Endothelial cell of umbilical vein (primary cell): ENCODE results near the gene PRKAG1. TPM values are rescaled to one million over a fixed set of nuclear protein-coding genes. Genes with fewer than 3 reads are reported as not detected.

Experiments
- Bru-seq: library from RNA; stranded (reverse); fragments of 400-500 nt; gene quantifications from one replicate; lab custom pipeline; 2021; lab: Mats Ljungman, UMichigan
- BruChase-seq, 2 experiments: library from RNA; stranded (reverse); fragments of 400-500 nt; gene quantifications; one replicate each; lab custom pipeline; 2021; lab: Mats Ljungman, UMichigan
- BruUV-seq: library from RNA; stranded (reverse); fragments of 400-500 nt; replicated peaks from 2 replicates; lab custom pipeline; 2021; lab: Mats Ljungman, UMichigan
- CTCF ChIA-PET: fragments of 300-600, 350-600 bp; sonication (Branson Sonifier 250); formaldehyde crosslinking; loops from one replicate; lab custom pipeline; 2021; ENCODE audit warnings: antibody characterized with exemption, inconsistent platforms; lab: Charles Lee
- POLR2A ChIA-PET: fragments of 300-600, 350-600 bp; sonication (Branson Sonifier 250); formaldehyde crosslinking; loops from one replicate; lab custom pipeline; 2021; ENCODE audit warnings: antibody characterized with exemption, inconsistent platforms; lab: Charles Lee
- DNase-seq: peaks from one replicate; pipeline ENCODE4 v3.0.0-alpha.2; 2011; ENCODE audit warnings: low read depth, low spot score
- FAIRE-seq: peaks from 2 replicates; lab custom pipeline; 2011; peaks lifted over from hg19 to GRCh38; lab: Jason Lieb, UNC
- H2AFZ ChIP-seq: 2 replicates; pipeline ENCODE4 v1.6.0; 2012; ENCODE audit warnings: low read depth, low read length, control low read depth, inconsistent platforms
- H3K27ac ChIP-seq: 2 replicates; pipeline ENCODE4 v1.5.1; 2011; ENCODE audit warnings: low read depth, mild to moderate bottlenecking, control low read depth, low read length, moderate library complexity; ENCODE audit not compliant: insufficient read depth
- H3K27me3 ChIP-seq, 2 experiments: 2 replicates each; pipeline versions ENCODE4 v1.6.0 to v1.6.1; 2011; ENCODE audit warnings: low read length in 2 of 2, mixed read lengths in 1 of 2; ENCODE audit not compliant: control insufficient read depth in 2 of 2, insufficient read depth in 2 of 2
- H3K36me3 ChIP-seq, 2 experiments: 2 replicates in 1 of 2; 3 replicates in 1 of 2; pipeline ENCODE4 v1.5.1; 2011; ENCODE audit warnings: low read length in 2 of 2, mild to moderate bottlenecking in 1 of 2, moderate library complexity in 1 of 2; ENCODE audit not compliant: control insufficient read depth in 2 of 2, insufficient read depth in 2 of 2; ENCODE audit errors: extremely low read depth in 1 of 2
- H3K4me1 ChIP-seq: 3 replicates; pipeline ENCODE4 v1.5.1; 2011; ENCODE audit warnings: mild to moderate bottlenecking, low read length; ENCODE audit not compliant: control insufficient read depth, insufficient read depth; ENCODE audit errors: extremely low read depth
- H3K4me2 ChIP-seq: 2 replicates; pipeline ENCODE4 v1.6.1; 2011; ENCODE audit warnings: low read length, control low read depth, mixed read lengths; ENCODE audit not compliant: insufficient read depth
- H3K4me3 ChIP-seq, 3 experiments: fragments of 200-600 bp in 1 of 3; sonication (generic), shearing (Covaris generic) in 1 of 3; replicated peaks in 1 of 3; 2 replicates each; pipeline ENCODE4 v1.5.1; 2011 to 2016; ENCODE audit warnings: control low read depth in 3 of 3, low read length in 3 of 3, mild to moderate bottlenecking in 2 of 3, inconsistent platforms in 1 of 3, low read depth in 1 of 3, moderate library complexity in 1 of 3; ENCODE audit not compliant: insufficient read depth in 1 of 3
- H3K79me2 ChIP-seq: 2 replicates; pipeline ENCODE4 v1.6.0; 2012; ENCODE audit warnings: low read length, inconsistent platforms; ENCODE audit not compliant: control insufficient read depth, insufficient read depth
- H3K9ac ChIP-seq: replicated peaks from 2 replicates; pipeline ENCODE3; 2011; ENCODE audit warnings: low read length, control low read depth; ENCODE audit not compliant: insufficient read depth; ENCODE audit errors: extremely low read depth
- H3K9me1 ChIP-seq: replicated peaks from 3 replicates; pipeline ENCODE4 v1.6.0; 2011; ENCODE audit warnings: mild to moderate bottlenecking, low read length; ENCODE audit not compliant: control insufficient read depth, insufficient read depth; ENCODE audit errors: extremely low read depth
- H3K9me3 ChIP-seq: replicated peaks from 2 replicates; pipeline ENCODE4 v1.5.1; 2012; ENCODE audit warnings: low read length, inconsistent platforms; ENCODE audit not compliant: control insufficient read depth, insufficient read depth
- H4K20me1 ChIP-seq: replicated peaks from 2 replicates; pipeline ENCODE3; 2011; ENCODE audit warnings: mild to moderate bottlenecking, low read length; ENCODE audit not compliant: control insufficient read depth, insufficient read depth; ENCODE audit errors: extremely low read depth
- EZH2 ChIP-seq: IDR thresholded peaks from 2 replicates; pipeline ENCODE4 v1.6.1; 2012; ENCODE audit warnings: borderline replicate concordance, low read depth, mild to moderate bottlenecking, moderate library complexity, low read length, inconsistent platforms; ENCODE audit not compliant: severe bottlenecking
- FOS ChIP-seq: IDR thresholded peaks from 2 replicates; pipeline ENCODE4 v1.6.1; 2011; ENCODE audit warnings: mild to moderate bottlenecking, low read length, moderate library complexity, borderline replicate concordance; ENCODE audit not compliant: insufficient read depth
- GATA2 ChIP-seq: IDR thresholded peaks from 2 replicates; pipeline ENCODE4 v1.7.0; 2011; ENCODE audit warnings: low read depth, mild to moderate bottlenecking, moderate library complexity, mixed read lengths, low read length; ENCODE audit not compliant: insufficient read length, insufficient read depth
- JUN ChIP-seq: IDR thresholded peaks from 2 replicates; pipeline ENCODE4 v1.6.1; 2011; ENCODE audit warnings: borderline replicate concordance, low read depth; ENCODE audit not compliant: insufficient read length, insufficient read depth
- MAX ChIP-seq: IDR thresholded peaks from 2 replicates; pipeline ENCODE4 v1.6.1; 2011; ENCODE audit not compliant: insufficient read depth, insufficient read length
- MYC ChIP-seq: IDR thresholded peaks from one replicate; pipeline ENCODE4 v1.6.1; 2011; ENCODE audit warnings: mild to moderate bottlenecking, low read depth, low read length
- POLR2A ChIP-seq: IDR thresholded peaks from 2 replicates; pipeline ENCODE4 v1.6.1; 2012; ENCODE audit warnings: low read depth, mild to moderate bottlenecking, control low read depth, low read length
- POLR2AphosphoS5 ChIP-seq: IDR thresholded peaks from 2 replicates; pipeline ENCODE4 v1.6.1; 2012; ENCODE audit warnings: low read depth, mild to moderate bottlenecking, control low read depth, low read length, moderate library complexity; ENCODE audit not compliant: insufficient read depth
- dilution Hi-C: fragments of 300-500 bp; cut with MboI; formaldehyde crosslinking; loops from one replicate; pipeline ENCODE4 v1.15.0; 2019; ENCODE audit warnings: low sequenced_read_pairs; ENCODE audit not compliant: extremely low pct_ligation_motif_present
- intact Hi-C: fragments of 100-400 bp; cut with micrococcal nuclease; formaldehyde crosslinking; loops from one replicate; pipeline ENCODE4 v1.10.0; 2022
- long read RNA-seq: library from polyadenylated mRNA; stranded (forward); transcript quantifications from one replicate; pipeline ENCODE4 v2.0.0, GENCODE V29; 2021
- polyA minus RNA-seq, 3 experiments: library from RNA; depleted of rRNA, polyadenylated mRNA; stranded (reverse); fragments of >200 nt; gene quantifications; 1 replicate in 1 of 3; 2 replicates in 2 of 3; pipeline ENCODE4 v1.2.3, GENCODE V29; 2011
- polyA plus RNA-seq, 4 experiments: library from polyadenylated mRNA; depleted of rRNA in 3 of 4; stranded (reverse) in 3 of 4; unstranded in 1 of 4; fragments of >200 nt; gene quantifications; 2 replicates each; pipeline versions ENCODE4 v1.2.1 to v1.2.3, GENCODE V29; 2011 to 2012; ENCODE audit warnings: missing spikeins in 1 of 4
- total RNA-seq: library from RNA; stranded (reverse); gene quantifications from 2 replicates; pipeline ENCODE4 v1.2.3, GENCODE V29; 2021
- TF ChIP-seq, protein P1 (sequence below), 2 donors: IDR thresholded peaks; 1 replicate in 1 of 2; 2 replicates in 1 of 2; pipeline ENCODE4 v1.5.1; 2011; ENCODE audit warnings: low read length in 2 of 2, mild to moderate bottlenecking in 2 of 2, moderate library complexity in 2 of 2, control low read depth in 1 of 2, inconsistent platforms in 1 of 2, low read depth in 1 of 2; ENCODE audit not compliant: insufficient read depth in 1 of 2; ENCODE audit errors: extremely low read depth in 1 of 2

PRKAG1 gene
- total RNA-seq (50.0 and 54.9 TPM in 2 replicates), polyA plus RNA-seq (52.1 and 59.5 TPM in 2 replicates), polyA minus RNA-seq (47.0 and 53.3 TPM in 2 replicates), Bru-seq, nascent RNA (percentile 74 among the genes with signal in this experiment), BruChase-seq, experiment 1, labeled RNA remaining after a 6-hour chase (percentile 82 among the genes with signal in this experiment), BruChase-seq, experiment 2, labeled RNA remaining after a 2-hour chase (percentile 73 among the genes with signal in this experiment)
- polyA plus RNA-seq (2011; cell fraction: cytosol; rRNA removed), result 58.4 and 63.5 TPM in 2 replicates
- polyA plus RNA-seq (2011; cell fraction: nucleus; rRNA removed), result 49.4 and 50.8 TPM in 2 replicates
- polyA plus RNA-seq (2012), result 49.7 and 56.2 TPM in 2 replicates
- 40.7 TPM for polyA minus RNA-seq (2011; cell fraction: cytosol; rRNA and poly(A)+ RNA removed)
- polyA minus RNA-seq (2011; cell fraction: nucleus; rRNA and poly(A)+ RNA removed), result 17.3 and 22.1 TPM in 2 replicates
- long read RNA-seq, transcript PRKAG1-206 (12 exons, 1,699 nt), result major isoform, 60 of 80 reads
- long read RNA-seq, partial matches to known transcripts, result 12 of 80 reads
- long read RNA-seq, other reads (novel, unspliced or antisense), result 3 of 80 reads

DNA sequence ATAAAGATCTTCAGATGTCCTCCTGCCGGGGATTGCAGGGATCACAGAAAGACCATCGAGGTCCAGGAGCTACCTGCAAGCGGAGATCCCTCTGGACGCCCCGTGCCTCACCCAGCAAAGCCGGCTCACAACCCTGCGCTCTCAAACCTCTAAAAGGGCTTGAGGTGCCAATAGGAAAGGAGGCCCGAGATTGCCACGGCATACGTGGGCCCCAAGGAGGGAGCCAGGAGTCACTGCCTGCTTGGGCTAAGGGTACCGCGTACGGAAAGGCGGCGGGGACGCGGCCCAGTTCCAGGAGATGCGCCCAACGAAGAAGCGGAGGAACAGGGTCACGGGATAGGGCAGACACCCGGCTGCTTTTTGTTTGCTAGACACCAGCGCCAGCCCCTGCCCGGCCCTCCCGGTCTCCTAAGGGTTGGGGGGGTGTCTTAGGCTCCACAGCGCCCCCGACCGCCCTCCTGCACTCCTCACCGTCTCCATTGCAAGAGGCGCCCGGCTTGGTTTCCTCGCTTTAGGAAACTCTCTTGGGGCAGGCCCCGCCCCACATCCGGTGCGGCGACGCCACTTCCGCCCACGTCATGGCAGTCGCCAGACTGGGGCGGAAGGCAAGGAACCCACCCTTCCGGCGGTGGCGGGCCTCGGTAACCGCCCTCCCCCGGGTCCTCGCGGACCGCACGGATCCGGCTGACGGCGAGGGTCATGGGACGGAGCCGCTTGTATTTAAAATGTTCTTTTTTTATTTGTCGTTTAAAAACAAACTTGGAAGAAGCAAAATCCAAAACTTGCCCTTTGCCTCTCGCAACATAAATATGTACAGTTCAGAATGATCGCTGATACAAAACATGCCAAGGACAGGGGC lies at the start of gene PRKAG1:
Gene PRKAG1, minus strand, starts transcription at position 516 of the 859 bp plus-strand sequence. Its CDS starts 36 bp downstream, at position 480.
- no peaks in the 10 kb centered on the region for H4K20me1 ChIP-seq
- TF ChIP-seq FOS (no peak), POLR2A (peak; percentile 95), MAX (no peak), EZH2 (no peak), MYC (no peak), GATA2 (no peak), JUN (no peak), POLR2AphosphoS5 (peak; percentile 98)
- TF ChIP-seq, protein P1, sequence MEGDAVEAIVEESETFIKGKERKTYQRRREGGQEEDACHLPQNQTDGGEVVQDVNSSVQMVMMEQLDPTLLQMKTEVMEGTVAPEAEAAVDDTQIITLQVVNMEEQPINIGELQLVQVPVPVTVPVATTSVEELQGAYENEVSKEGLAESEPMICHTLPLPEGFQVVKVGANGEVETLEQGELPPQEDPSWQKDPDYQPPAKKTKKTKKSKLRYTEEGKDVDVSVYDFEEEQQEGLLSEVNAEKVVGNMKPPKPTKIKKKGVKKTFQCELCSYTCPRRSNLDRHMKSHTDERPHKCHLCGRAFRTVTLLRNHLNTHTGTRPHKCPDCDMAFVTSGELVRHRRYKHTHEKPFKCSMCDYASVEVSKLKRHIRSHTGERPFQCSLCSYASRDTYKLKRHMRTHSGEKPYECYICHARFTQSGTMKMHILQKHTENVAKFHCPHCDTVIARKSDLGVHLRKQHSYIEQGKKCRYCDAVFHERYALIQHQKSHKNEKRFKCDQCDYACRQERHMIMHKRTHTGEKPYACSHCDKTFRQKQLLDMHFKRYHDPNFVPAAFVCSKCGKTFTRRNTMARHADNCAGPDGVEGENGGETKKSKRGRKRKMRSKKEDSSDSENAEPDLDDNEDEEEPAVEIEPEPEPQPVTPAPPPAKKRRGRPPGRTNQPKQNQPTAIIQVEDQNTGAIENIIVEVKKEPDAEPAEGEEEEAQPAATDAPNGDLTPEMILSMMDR (IDR thresholded peaks at IDR 0.05; ENCODE audit: extremely low read depth in 1 of 2, insufficient read depth in 1 of 2, low read depth in 1 of 2, low read length in 2 of 2), result peak; percentile 43 to 69
- intact Hi-C loops (loop anchor here (1.0 to 2.0 kb wide), 3 partner anchors 22 to 62 kb away; partner anchors contain the start of genes ARF3 and KMT2D), dilution Hi-C loops (no loop called here)
- peaks cover 2 to 19% of the 10 kb centered on the region in 2 experiments for H3K36me3 ChIP-seq
- peak within 1 kb of the TSS; percentile 95 for H3K9ac ChIP-seq
- BruUV-seq, result TSS peak; percentile 93
- H3K4me2 ChIP-seq, result peak within 1 kb of the TSS; percentile 85
- peak within 1 kb of the TSS; percentile 98 for H3K27ac ChIP-seq
- POLR2A ChIA-PET, result no interaction called here
- FAIRE-seq (peak; percentile 93), DNase-seq (peak; percentile 97)
- peaks cover 10% of the 10 kb centered on the region for H3K79me2 ChIP-seq
- peak within 1 kb of the TSS; percentile 50 to 77 (median 61) for H3K4me3 ChIP-seq
- H3K9me3 ChIP-seq, result no peaks in the 10 kb centered on the region
- no peaks in the 10 kb centered on the region for H3K9me1 ChIP-seq
- CTCF ChIA-PET, result interaction anchor here (0.7 to 8.7 kb wide), 11 partner anchors 13 to 111 kb away, joined by 3 to 115 read pairs (median 5); partner anchors contain the start of gene DDN
- peaks cover 16% of the 10 kb centered on the region for H3K4me1 ChIP-seq
- H2AFZ ChIP-seq, result peak within 1 kb of the TSS; percentile 5
- no peaks in the 10 kb centered on the region for H3K27me3 ChIP-seq
